Lung (tissue), 16 donors: ENCODE data around the gene BCKDHB. TPM values are rescaled to one million over a fixed set of nuclear protein-coding genes. Genes with fewer than 3 reads are reported as not detected.
"Not testable (repeated sequence)": the region's sequence is repeated elsewhere in the genome, so short reads cannot be mapped to it uniquely, and the experiment has no call there.

Source experiments
- ATAC-seq: fragments of 200-7000 bp; cut with Tn5 transposase; one replicate; pipeline ENCODE4 v1.9.1; 2020; ENCODE audit warnings: moderate number of reproducible peaks; ENCODE audit not compliant: insufficient read depth, low FRiP score
- DNase-seq, 3 donors: peaks; one replicate each; pipeline ENCODE4 v3.0.0-alpha.2; 2013 to 2017
- H3K27ac ChIP-seq, 2 donors: one replicate each; pipeline ENCODE4 v1.5.1; 2013; ENCODE audit warnings: mild to moderate bottlenecking in 2 of 2, moderate library complexity in 2 of 2, control low read depth in 1 of 2, inconsistent platforms in 1 of 2, low read depth in 1 of 2, low read length in 1 of 2
- H3K27me3 ChIP-seq, 3 donors: one replicate each; pipeline ENCODE4 v1.5.1; 2013; ENCODE audit warnings: low read length in 2 of 3; ENCODE audit not compliant: control insufficient read depth in 3 of 3, insufficient read depth in 3 of 3
- H3K36me3 ChIP-seq, 4 donors: one replicate each; pipeline ENCODE4 v1.5.1; 2013; ENCODE audit warnings: low read length in 4 of 4, mild to moderate bottlenecking in 1 of 4, moderate library complexity in 1 of 4; ENCODE audit not compliant: control insufficient read depth in 4 of 4, insufficient read depth in 4 of 4
- H3K4me1 ChIP-seq, 5 donors: one replicate each; pipeline ENCODE4 v1.5.1; 2013; ENCODE audit warnings: low read length in 5 of 5, mild to moderate bottlenecking in 2 of 5, moderate library complexity in 1 of 5; ENCODE audit not compliant: control insufficient read depth in 5 of 5, insufficient read depth in 5 of 5
- H3K4me3 ChIP-seq: one replicate; pipeline ENCODE4 v1.5.1; 2013; ENCODE audit warnings: mild to moderate bottlenecking, control low read depth, moderate library complexity
- H3K9ac ChIP-seq, 2 donors: one replicate each; pipeline ENCODE4 v1.5.1; 2013; ENCODE audit warnings: low read length in 2 of 2, control low read depth in 1 of 2; ENCODE audit not compliant: insufficient read depth in 1 of 2
- H3K9me3 ChIP-seq, 4 donors: one replicate each; pipeline ENCODE4 v1.5.1; 2013; ENCODE audit warnings: low read length in 3 of 4, mild to moderate bottlenecking in 1 of 4, moderate library complexity in 1 of 4; ENCODE audit not compliant: control insufficient read depth in 4 of 4, insufficient read depth in 3 of 4
- CTCF ChIP-seq: IDR thresholded peaks from 2 replicates; pipeline ENCODE4 v1.5.1; 2012; ENCODE audit warnings: mild to moderate bottlenecking; ENCODE audit errors: control extremely low read depth, extremely low read depth
- WGBS, 2 donors: extraction: QIAGEN DNeasy Blood & Tissue Kit; methylation state at CpG; one replicate each; pipeline ENCODE4 v1.1.7; 2013; 5-methylcytosine and 5-hydroxymethylcytosine counted together
- long read RNA-seq, 5 donors: transcript quantifications; one replicate each; lab custom pipeline, GENCODE V29; 2026
- polyA plus RNA-seq, 2 donors: library from polyadenylated mRNA; stranded (reverse); fragments of 200-250 nt; gene quantifications; one replicate each; pipeline ENCODE4 v1.2.1, GENCODE V29; 2013
- total RNA-seq, 2 donors: library from RNA; depleted of rRNA in 1 of 2; stranded (reverse); fragments of >200 nt in 1 of 2; gene quantifications; one replicate each; pipeline ENCODE4 v1.2.1, GENCODE V29; 2014 to 2021
- donor health status: control.
- donor health status: control.
- donor health status: Bipolar disorder and iron deficiency.
- donor health status: healthy.
- donor health status: DM: yes; HTN: yes; CAD: no.

BCKDHB gene
- total RNA-seq (10 to 100 TPM; 23.3 to 27.7 TPM), polyA plus RNA-seq (1 to 10 TPM; 6.9 to 8.1 TPM)
- long read RNA-seq, donor 1, transcript BCKDHB-201 (10 exons, 3,692 nt) = major isoform, 11 of 14 reads
- long read RNA-seq, donor 1, partial matches to known transcripts = 0 of 14 reads
- long read RNA-seq, donor 1, other reads (novel, unspliced or antisense) = 0 of 14 reads
- long read RNA-seq, donor 2, partial matches to known transcripts = 0 of 2 reads
- long read RNA-seq, donor 2, other reads (novel, unspliced or antisense) = 0 of 2 reads
- long read RNA-seq, donor 3, partial matches to known transcripts = 0 of 3 reads
- long read RNA-seq, donor 3, other reads (novel, unspliced or antisense) = 0 of 3 reads
- long read RNA-seq, donor 4, partial matches to known transcripts = 0 of 4 reads
- long read RNA-seq, donor 4, other reads (novel, unspliced or antisense) = 0 of 4 reads
- long read RNA-seq, donor 5, transcript BCKDHB-202 (11 exons, 1,514 nt) = minor isoform, 6 of 14 reads
- long read RNA-seq, donor 5, transcript BCKDHB-201 (10 exons, 3,692 nt) = major isoform, 8 of 14 reads
- long read RNA-seq, donor 5, partial matches to known transcripts = 0 of 14 reads
- long read RNA-seq, donor 5, other reads (novel, unspliced or antisense) = 0 of 14 reads

- H3K4me3 ChIP-seq = peak within 1 kb of the TSS; percentile 91
- peak within 1 kb of the TSS; percentile 94 to 95 for H3K27ac ChIP-seq
- WGBS, 2 donors = 0% methylated on average over 53 to 56 of the region's 56 CpGs
- H3K4me1 ChIP-seq = peaks cover 0 to 6% (median 3%) of the 10 kb centered on the region in 5 donors
- no peak for TF ChIP-seq CTCF
- H3K27me3 ChIP-seq = no peaks in the 10 kb centered on the region
- ATAC-seq (peak; percentile 100), DNase-seq (peak; percentile 99)
- H3K9me3 ChIP-seq = no peaks in the 10 kb centered on the region
- peak within 1 kb of the TSS; percentile 66 to 87 for H3K9ac ChIP-seq
- H3K36me3 ChIP-seq = peaks cover 0 to 1% (median 0%) of the 10 kb centered on the region in 4 donors
These were observed at the start of gene BCKDHB for GRCh38 chr6:80106418-80107235. Gene BCKDHB, plus strand, starts transcription at chr6:80106671. Its CDS starts 23 bp downstream, at chr6:80106694.

- DNase-seq (no peak), ATAC-seq (no peak)
- no peak for TF ChIP-seq CTCF
- H3K9ac ChIP-seq = no peak overlapping the region
- H3K27me3 ChIP-seq = no peaks in the 10 kb centered on the region
- H3K4me1 ChIP-seq = no peaks in the 10 kb centered on the region
- H3K36me3 ChIP-seq = no peaks in the 10 kb centered on the region
- H3K9me3 ChIP-seq = no peaks in the 10 kb centered on the region
- H3K27ac ChIP-seq = no peak overlapping the region
- H3K4me3 ChIP-seq = no peak overlapping the region
These were observed 45.7 kb upstream of the BCKDHB start for GRCh38 chr6:80060774-80061173.

GRCh38 chr6:80068146-80068545 is 38.3 kb upstream of the BCKDHB start:
- not testable (repeated sequence) for DNase-seq, ATAC-seq, H3K36me3 ChIP-seq, H3K27me3 ChIP-seq, H3K4me1 ChIP-seq, H3K27ac ChIP-seq, H3K9ac ChIP-seq, H3K9me3 ChIP-seq, H3K4me3 ChIP-seq
- WGBS, 2 donors = 71 to 76% methylated on average over 7 of the region's 7 CpGs

GRCh38 chr6:80070431-80070830 is 36.0 kb upstream of the BCKDHB start:
- not testable (repeated sequence) for H3K36me3 ChIP-seq, H3K4me1 ChIP-seq, H3K27me3 ChIP-seq, H3K9me3 ChIP-seq, H3K9ac ChIP-seq, H3K4me3 ChIP-seq, H3K27ac ChIP-seq, ATAC-seq, DNase-seq
- 90 to 93% methylated on average over 19 of the region's 19 CpGs for WGBS, 2 donors
